DND-41 (cell line): ENCODE data around the gene PAQR4.

Experiments
- EZH2 ChIP-seq: IDR thresholded peaks from 3 replicates; pipeline ENCODE4 v1.6.1; 2012; ENCODE audit warnings: borderline replicate concordance, low read depth, mild to moderate bottlenecking, moderate library complexity, low read length, inconsistent platforms; ENCODE audit not compliant: severe bottlenecking
- TF ChIP-seq, protein P1 (sequence below): IDR thresholded peaks from 2 replicates; pipeline ENCODE4 v1.5.1; 2012; ENCODE audit warnings: borderline replicate concordance, low read length, moderate library complexity, mild to moderate bottlenecking; ENCODE audit not compliant: poor library complexity, severe bottlenecking; ENCODE audit errors: extremely low read depth

DNA sequence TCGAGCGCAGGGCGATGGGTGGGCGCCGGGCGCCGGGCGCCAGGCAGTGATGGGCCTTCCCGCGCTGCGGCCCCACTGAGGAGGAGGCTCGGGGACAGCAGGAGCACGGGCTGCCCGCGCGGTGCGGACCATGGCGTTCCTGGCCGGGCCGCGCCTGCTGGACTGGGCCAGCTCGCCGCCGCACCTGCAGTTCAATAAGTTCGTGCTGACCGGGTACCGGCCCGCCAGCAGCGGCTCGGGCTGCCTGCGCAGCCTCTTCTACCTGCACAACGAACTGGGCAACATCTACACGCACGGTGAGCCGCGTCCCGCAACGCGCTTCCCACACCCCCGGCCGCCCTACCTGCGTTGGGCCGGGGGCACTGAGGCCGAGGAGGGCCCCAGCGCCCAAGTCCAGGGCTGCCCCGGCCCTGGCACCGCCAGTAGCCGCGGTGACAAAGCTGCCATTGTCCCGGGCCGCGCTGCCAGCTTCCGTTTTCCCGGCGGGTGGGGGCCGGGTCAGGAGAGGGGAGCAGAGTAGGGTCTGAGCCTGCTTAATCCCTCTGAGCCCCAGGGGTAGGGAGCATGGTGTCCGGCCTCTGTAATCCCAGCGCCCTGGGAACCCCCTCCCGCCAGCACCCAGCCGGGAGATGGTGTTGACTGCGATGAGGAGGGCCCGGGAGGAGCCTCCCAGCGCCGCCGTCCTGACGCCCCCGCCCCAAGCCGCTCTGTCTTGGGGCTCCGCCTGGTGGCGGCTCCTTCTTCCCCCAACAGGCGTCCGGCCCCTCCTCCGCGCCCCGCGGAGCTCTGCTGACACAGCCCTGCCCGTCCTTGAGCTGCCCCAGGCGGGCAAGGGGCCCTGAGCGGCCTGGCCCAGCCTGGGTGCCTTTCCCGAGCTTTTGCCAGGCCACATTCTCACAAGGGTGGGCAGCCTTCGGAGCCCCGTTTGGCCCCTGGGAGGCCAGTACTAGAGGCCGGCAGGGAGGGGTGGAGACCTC is 685 bp downstream of the PAQR4 start:
- TF ChIP-seq, protein P1, sequence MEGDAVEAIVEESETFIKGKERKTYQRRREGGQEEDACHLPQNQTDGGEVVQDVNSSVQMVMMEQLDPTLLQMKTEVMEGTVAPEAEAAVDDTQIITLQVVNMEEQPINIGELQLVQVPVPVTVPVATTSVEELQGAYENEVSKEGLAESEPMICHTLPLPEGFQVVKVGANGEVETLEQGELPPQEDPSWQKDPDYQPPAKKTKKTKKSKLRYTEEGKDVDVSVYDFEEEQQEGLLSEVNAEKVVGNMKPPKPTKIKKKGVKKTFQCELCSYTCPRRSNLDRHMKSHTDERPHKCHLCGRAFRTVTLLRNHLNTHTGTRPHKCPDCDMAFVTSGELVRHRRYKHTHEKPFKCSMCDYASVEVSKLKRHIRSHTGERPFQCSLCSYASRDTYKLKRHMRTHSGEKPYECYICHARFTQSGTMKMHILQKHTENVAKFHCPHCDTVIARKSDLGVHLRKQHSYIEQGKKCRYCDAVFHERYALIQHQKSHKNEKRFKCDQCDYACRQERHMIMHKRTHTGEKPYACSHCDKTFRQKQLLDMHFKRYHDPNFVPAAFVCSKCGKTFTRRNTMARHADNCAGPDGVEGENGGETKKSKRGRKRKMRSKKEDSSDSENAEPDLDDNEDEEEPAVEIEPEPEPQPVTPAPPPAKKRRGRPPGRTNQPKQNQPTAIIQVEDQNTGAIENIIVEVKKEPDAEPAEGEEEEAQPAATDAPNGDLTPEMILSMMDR, result peak; percentile 72
- TF ChIP-seq EZH2, result no peak
